ENCODE measurements around the gene F10. TPM values are rescaled to one million over a fixed set of nuclear protein-coding genes. Genes with fewer than 3 reads are reported as not detected.

F10 gene
- total RNA-seq, 1 donor from 2014 or later = 20.6 TPM

Small RNA genes within 50 kb of the gene (small RNA-seq; reads per million reads assigned to genes)
- gene AL137002.1 (ENCODE audit: low replicate concordance) = not detected

Other genes starting within 250 kb of the F10 start
- gene MCF2L, start 153.6 kb upstream of the F10 start, total RNA-seq = 23.9 TPM
- 2.2 TPM for gene F7, start 17.0 kb upstream of the F10 start, total RNA-seq
- not detected for gene PROZ, start 35.8 kb downstream of the F10 start, total RNA-seq
- 55.9 TPM for gene PCID2, start 85.9 kb downstream of the F10 start, total RNA-seq
- gene CUL4A, start 86.8 kb downstream of the F10 start, total RNA-seq = 80.6 TPM
- gene LAMP1, start 174.4 kb downstream of the F10 start, total RNA-seq = 73.3 TPM
- gene GRTP1, start 241.3 kb downstream of the F10 start, total RNA-seq = 6.0 TPM